ENCODE measurements around the gene RHCG. TPM values are rescaled to one million over a fixed set of nuclear protein-coding genes. Genes with fewer than 3 reads are reported as not detected.

Gene RHCG
- 274 and 296 TPM in 2 replicates for total RNA-seq

DNA sequence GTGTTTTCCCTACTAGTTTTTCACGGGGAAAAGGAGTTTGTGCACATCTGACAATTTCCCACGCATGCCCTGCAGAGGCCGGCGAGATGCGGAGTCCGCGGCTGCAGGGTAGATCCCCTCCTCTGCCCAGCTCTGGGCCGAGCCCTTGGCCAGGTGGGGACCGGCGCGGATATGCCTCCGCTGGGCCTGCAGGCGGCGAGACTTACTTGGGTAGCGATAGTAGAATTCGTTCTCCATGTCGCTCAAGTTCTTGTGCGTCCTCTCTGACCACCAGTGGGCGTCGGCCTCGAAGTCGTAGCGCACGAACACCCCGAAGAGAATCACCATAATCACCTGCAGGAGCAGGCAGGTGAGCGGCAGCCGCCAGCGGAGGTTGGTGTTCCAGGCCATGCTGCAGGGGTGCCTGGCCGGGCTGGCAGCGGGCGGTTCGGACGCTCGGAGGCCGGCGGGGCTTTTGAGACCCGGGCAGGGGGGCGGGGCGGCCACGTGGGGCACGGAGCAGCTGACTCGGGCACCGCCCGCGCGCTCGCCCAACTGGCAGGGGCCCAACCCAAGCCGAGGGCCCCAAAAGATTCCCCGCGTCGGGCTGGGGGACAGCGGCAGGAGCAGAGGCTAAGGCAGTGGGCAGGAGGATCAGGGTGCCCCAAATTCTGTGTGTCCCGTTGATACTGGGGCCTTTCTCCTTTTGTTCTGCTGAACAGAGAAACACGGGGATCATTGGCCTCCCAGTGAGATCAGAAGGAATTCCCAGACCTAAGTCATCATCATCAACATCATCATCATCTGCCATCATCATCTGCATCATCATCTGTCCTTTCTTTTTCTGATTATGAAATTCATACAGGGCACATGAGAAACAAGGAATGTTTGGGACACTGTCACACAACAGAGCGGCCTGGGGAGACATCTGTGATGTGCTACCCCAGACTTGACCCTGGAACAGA, at the start of gene RHCG:
RHCG (minus strand) TSS at position 429 of the 944 bp plus-strand sequence; CDS start at position 390, 39 bp downstream.

Other genes with a start within 250 kb of the RHCG start
- 53.6 and 78.2 TPM in 2 replicates for gene POLG, start 161.8 kb downstream of the RHCG start, total RNA-seq
- 6.3 and 7.6 TPM in 2 replicates for gene TICRR, start 78.9 kb upstream of the RHCG start, total RNA-seq
- 1.9 and 2.9 TPM in 2 replicates for gene KIF7, start 158.9 kb upstream of the RHCG start, total RNA-seq
- 0.07 and 0.28 TPM in 2 replicates for gene PLIN1, start 182.8 kb upstream of the RHCG start, total RNA-seq
- gene PEX11A, start 194.2 kb upstream of the RHCG start, total RNA-seq = 4.2 and 5.1 TPM in 2 replicates
- gene WDR93, start 194.2 kb upstream of the RHCG start, total RNA-seq = not detected in 2 replicates